Chondrocyte (in vitro differentiated cells): Measurements from ENCODE around the gene SERPINB13. TPM values are rescaled to one million over a fixed set of nuclear protein-coding genes. Genes with fewer than 3 reads are reported as not detected.

Experiments used
- DNase-seq: peaks from one replicate; pipeline ENCODE4 v3.0.0; 2021; ENCODE audit warnings: mixed read lengths, low spot score
- H3K27ac Mint-ChIP-seq: one replicate; pipeline ENCODE4 v1.8.0; 2021; ENCODE audit warnings: mild to moderate bottlenecking, moderate library complexity, mixed read lengths; ENCODE audit not compliant: unreplicated experiment
- H3K27me3 Mint-ChIP-seq: 2 replicates; pipeline ENCODE4 v1.8.0; 2021; ENCODE audit warnings: low read depth, mixed read lengths
- H3K36me3 Mint-ChIP-seq: 2 replicates; pipeline ENCODE4 v1.8.0; 2021; ENCODE audit warnings: low read depth, mixed read lengths
- H3K4me1 Mint-ChIP-seq: 2 replicates; pipeline ENCODE4 v1.8.0; 2021; ENCODE audit warnings: low read depth, mild to moderate bottlenecking, mixed read lengths
- H3K4me3 Mint-ChIP-seq: one replicate; pipeline ENCODE4 v1.8.0; 2021; ENCODE audit warnings: mild to moderate bottlenecking, moderate library complexity, mixed read lengths; ENCODE audit not compliant: unreplicated experiment
- H3K9me3 Mint-ChIP-seq: 2 replicates; pipeline ENCODE4 v1.8.0; 2021; ENCODE audit warnings: low read depth, mixed read lengths
- CTCF ChIP-seq: fragments of 200-600 bp; sonication (generic); IDR thresholded peaks from 2 replicates; pipeline ENCODE4 v1.5.0; 2021; ENCODE audit warnings: antibody characterized with exemption, mild to moderate bottlenecking, moderate library complexity
- total RNA-seq: library from RNA; stranded (reverse); gene quantifications from 3 replicates; pipeline ENCODE4 v1.2.1, GENCODE V29; 2021

Gene SERPINB13
- total RNA-seq, 1 donor from 2014 or later, result not detected

DNA sequence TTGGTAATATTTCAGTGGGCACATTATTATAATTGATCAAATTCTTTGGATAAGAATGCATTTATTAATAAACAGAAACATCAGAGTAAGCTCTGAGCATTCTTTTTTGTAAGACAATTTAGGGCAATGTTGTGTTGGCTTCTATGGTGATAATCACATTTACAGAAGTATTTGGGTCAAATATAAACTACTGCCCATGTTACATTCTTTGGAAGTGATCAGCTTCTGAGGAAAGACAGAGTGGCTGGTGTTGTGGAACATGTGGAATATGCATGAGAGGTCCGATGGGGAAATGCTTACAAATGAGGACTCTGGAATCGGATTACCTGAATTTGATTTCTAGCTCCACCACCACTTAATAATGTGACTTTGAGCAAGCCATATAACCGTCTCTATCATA lies 19.4 kb downstream of the SERPINB13 start:
- TF ChIP-seq CTCF, result no peak
- H3K27ac Mint-ChIP-seq, result no peak overlapping the region
- H3K36me3 Mint-ChIP-seq, result no peaks in the 10 kb centered on the region
- H3K27me3 Mint-ChIP-seq, result peaks cover 26% of the 10 kb centered on the region
- DNase-seq, result no peak
- H3K9me3 Mint-ChIP-seq, result no peaks in the 10 kb centered on the region
- no peak overlapping the region for H3K4me3 Mint-ChIP-seq
- H3K4me1 Mint-ChIP-seq, result no peaks in the 10 kb centered on the region

DNA sequence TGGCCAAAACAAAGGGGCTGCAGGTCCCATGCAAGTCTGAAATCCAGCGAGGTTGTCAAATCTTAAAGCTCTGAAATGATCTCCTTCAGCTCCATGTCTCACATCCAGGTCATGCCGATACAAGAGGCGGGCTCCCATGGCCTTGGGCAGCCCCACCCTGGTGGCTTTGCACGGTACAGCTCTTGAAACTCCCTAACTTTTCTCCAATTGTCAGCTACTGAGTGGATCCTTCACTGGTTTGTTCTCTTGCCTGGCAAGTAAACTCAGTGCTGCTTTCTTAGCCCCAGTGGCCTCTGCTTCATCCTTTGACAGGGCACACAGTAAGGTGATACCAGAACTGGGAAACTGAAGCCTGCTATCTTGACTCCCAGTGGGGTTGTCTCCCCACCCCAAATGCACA lies 26.3 kb downstream of the SERPINB13 start:
- H3K4me1 Mint-ChIP-seq, result no peaks in the 10 kb centered on the region
- H3K9me3 Mint-ChIP-seq, result no peaks in the 10 kb centered on the region
- no peak for TF ChIP-seq CTCF
- H3K4me3 Mint-ChIP-seq, result no peak overlapping the region
- H3K27me3 Mint-ChIP-seq, result peaks cover 17% of the 10 kb centered on the region
- H3K36me3 Mint-ChIP-seq, result no peaks in the 10 kb centered on the region
- no peak overlapping the region for H3K27ac Mint-ChIP-seq
- no peak for DNase-seq

DNA sequence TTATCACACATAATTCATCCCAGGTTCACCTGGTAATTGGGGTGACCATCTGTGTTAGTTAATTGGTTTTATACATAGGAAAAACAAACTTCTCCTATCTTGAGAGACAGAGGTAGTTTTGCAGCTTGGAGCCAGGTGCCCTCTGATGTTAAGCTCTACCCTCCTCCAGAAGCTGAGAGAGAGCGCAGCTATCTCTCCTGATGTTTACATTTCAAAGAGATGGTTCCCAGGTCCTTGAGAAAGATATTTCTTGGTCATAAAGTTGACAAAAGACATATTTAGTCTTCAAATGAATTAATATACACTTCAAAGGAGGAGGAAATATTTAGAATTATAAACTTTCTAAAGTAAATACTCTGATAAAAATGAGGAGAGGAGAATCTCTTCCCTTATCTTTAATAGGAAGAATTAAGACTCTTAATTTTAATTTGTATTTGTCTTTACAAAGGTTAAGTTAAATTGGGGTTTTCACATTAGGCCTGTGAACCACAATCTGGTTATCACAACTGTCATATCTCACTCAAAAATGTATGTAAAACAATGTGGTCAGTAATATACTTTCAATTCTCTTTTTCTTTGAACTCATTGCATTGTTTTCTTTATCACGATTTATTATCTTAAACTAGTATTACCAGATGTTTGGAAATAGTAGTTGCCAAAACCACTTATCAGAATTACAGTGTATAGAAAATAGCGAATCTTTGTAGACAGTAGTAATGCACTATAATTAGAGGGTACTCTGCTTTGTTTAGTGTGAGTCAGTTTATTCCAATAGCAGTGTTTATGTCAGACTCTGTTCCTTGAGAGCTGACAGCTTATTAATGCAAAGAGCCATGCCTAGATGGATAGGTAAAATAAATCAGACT lies 30.1 kb downstream of the SERPINB13 start:
- H3K36me3 Mint-ChIP-seq, result no peaks in the 10 kb centered on the region
- no peak overlapping the region for H3K27ac Mint-ChIP-seq

GRCh38 chr18:63617915-63618234 lies 30.7 kb downstream of the SERPINB13 start:
- H3K36me3 Mint-ChIP-seq, result no peaks in the 10 kb centered on the region
- TF ChIP-seq CTCF, result no peak
- no peaks in the 10 kb centered on the region for H3K4me1 Mint-ChIP-seq
- no peak overlapping the region for H3K4me3 Mint-ChIP-seq
- peaks cover 14% of the 10 kb centered on the region for H3K27me3 Mint-ChIP-seq
- DNase-seq, result no peak
- peaks cover 8% of the 10 kb centered on the region for H3K9me3 Mint-ChIP-seq
- no peak overlapping the region for H3K27ac Mint-ChIP-seq

More for the DNA sequence above, 30.1 kb downstream of the SERPINB13 start:
- Mint-ChIP-seq H3K27me3 (peaks cover 14% of the 10 kb centered on the region), H3K9me3 (peaks cover 8% of the 10 kb centered on the region), H3K4me1 (no peaks in the 10 kb centered on the region), H3K4me3 (no peak overlapping the region)
- no peak for TF ChIP-seq CTCF
- no peak for DNase-seq

DNA sequence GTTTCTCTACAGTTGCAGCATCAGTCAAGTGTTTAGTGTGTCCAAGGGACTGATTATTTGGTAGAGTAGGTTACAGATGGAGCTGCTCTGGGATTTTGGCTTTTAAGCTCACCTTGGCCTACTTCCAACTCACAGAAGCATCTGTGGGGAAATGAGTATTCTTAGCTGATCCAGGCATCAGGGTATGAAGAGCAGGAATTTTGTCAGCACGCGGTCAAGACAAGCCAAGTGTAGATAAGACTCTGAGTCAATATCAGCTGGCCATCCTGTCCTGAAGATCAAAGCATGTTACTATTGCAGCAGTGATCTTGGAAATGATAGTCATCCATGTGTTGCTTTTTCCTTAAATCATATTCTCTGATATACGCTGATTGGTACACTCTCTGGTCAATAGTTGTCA lies 32.5 kb downstream of the SERPINB13 start:
- no peak overlapping the region for H3K27ac Mint-ChIP-seq
- no peak for DNase-seq
- H3K36me3 Mint-ChIP-seq, result no peaks in the 10 kb centered on the region
- H3K27me3 Mint-ChIP-seq, result peaks cover 3% of the 10 kb centered on the region
- no peak overlapping the region for H3K4me3 Mint-ChIP-seq
- H3K9me3 Mint-ChIP-seq, result peaks cover 12% of the 10 kb centered on the region
- TF ChIP-seq CTCF, result no peak
- no peaks in the 10 kb centered on the region for H3K4me1 Mint-ChIP-seq
